Measurements from ENCODE around the gene CIT.

Gene CIT

DNA sequence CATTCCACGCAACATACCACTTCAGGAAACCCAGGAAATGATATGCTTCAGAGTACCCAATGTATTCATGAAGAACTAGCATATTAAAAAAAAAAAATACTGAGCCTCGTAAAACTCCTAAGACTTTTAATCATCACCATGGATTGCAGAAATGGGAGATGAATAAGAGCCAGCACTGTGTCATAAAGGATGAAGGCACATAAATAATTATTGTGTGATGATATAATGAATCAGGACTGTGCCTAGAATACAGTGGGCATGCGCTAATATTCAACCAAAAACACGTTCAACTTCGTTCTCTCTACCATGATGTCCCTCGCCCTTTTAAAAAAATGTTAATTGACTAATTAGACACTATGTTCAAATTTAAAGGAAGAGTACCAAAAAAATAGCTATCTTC lies 68.7 kb downstream of the CIT start:
- DNase-seq (ENCODE audit: low read depth), result peak; percentile 47
- H3K4me3 ChIP-seq (ENCODE audit: low read length), result peak overlapping the region; percentile 3; the same call in 1 of the 2 replicates
- TF ChIP-seq, protein P1, sequence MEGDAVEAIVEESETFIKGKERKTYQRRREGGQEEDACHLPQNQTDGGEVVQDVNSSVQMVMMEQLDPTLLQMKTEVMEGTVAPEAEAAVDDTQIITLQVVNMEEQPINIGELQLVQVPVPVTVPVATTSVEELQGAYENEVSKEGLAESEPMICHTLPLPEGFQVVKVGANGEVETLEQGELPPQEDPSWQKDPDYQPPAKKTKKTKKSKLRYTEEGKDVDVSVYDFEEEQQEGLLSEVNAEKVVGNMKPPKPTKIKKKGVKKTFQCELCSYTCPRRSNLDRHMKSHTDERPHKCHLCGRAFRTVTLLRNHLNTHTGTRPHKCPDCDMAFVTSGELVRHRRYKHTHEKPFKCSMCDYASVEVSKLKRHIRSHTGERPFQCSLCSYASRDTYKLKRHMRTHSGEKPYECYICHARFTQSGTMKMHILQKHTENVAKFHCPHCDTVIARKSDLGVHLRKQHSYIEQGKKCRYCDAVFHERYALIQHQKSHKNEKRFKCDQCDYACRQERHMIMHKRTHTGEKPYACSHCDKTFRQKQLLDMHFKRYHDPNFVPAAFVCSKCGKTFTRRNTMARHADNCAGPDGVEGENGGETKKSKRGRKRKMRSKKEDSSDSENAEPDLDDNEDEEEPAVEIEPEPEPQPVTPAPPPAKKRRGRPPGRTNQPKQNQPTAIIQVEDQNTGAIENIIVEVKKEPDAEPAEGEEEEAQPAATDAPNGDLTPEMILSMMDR (conservative IDR thresholded peaks at IDR 0.05; ENCODE audit: low read length), result no peak

DNA sequence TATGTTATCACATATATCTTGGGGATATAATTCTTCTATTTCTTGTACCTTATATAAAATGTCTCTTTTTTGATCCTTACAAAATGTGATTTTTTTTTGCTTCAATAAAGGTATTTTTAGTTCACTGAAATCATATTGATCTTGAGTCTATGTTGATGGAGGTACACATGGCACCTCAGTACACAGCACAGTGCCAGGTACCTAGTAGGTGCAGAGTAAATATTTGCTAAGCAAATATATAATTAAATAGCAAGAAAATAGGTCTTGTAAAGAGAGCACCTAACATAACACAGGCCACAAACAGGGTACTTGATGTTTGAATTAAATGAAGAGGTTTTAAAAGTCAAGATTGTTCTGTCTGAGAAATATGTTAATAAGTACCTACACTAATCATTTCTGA lies 69.7 kb downstream of the CIT start:
- TF ChIP-seq, protein P1 (conservative IDR thresholded peaks at IDR 0.05; ENCODE audit: low read length), result no peak
- H3K4me3 ChIP-seq (ENCODE audit: low read length), result no peak overlapping the region
- DNase-seq (ENCODE audit: low read depth), result no peak

DNA sequence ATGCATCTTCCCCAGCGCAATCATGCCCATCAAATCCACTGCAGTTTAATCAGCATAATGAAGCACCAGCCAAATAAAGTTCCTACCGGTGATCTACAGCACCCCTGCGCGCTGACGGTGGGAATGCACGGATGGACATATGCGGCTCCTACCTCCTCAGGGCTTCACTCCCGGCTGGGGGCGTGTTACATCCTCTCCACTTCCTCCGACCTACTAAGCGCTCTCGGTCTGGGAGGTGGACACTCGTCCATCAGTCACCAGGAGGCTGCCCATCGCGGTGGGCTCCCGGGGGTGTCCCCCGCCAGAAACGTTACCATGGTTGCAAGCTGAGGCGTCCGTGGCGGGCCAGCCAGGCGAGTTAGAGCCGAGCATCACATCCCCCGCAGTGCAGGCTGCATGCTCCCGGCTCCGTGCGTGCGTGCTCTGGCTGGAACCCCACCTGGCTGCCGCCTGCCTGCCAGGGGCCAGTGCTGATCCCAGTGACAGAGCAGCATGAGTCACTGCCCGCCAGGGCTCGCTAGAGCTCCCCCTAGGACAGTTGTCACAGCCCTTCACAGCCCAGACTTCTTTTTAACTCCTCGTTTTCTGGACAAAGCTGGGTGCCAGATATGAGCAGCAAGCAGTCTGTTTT lies 73.0 kb downstream of the CIT start:
- TF ChIP-seq, protein P1 (conservative IDR thresholded peaks at IDR 0.05; ENCODE audit: low read length), result peak; percentile 54
- DNase-seq (ENCODE audit: low read depth), result peak; percentile 72
- H3K4me3 ChIP-seq (ENCODE audit: low read length), result peak overlapping the region; percentile 79

DNA sequence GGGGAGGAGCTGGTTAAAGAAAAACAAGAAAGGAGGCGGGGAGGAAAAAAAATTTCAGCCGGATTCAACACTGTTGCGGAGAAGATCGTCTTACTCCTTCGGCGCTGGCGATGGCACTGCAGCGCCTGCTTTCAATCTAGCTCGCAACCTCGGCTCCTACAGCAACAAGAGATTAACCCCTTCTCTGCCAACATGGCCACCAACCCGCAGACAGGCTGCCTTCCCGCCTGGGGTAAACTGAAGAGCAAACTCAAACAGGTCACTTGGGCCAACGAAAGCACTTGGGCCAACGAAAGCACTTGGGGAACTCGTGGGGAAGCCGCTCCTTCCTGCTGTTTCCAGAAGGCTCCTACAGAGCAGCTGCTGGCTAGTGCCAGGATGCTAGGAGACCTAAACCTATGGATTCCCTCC lies 73.7 kb downstream of the CIT start:
- TF ChIP-seq, protein P1 (conservative IDR thresholded peaks at IDR 0.05; ENCODE audit: low read length), result peak; percentile 27
- peak overlapping the region; percentile 79 for H3K4me3 ChIP-seq (ENCODE audit: low read length)
- DNase-seq (ENCODE audit: low read depth), result peak; percentile 77

DNA sequence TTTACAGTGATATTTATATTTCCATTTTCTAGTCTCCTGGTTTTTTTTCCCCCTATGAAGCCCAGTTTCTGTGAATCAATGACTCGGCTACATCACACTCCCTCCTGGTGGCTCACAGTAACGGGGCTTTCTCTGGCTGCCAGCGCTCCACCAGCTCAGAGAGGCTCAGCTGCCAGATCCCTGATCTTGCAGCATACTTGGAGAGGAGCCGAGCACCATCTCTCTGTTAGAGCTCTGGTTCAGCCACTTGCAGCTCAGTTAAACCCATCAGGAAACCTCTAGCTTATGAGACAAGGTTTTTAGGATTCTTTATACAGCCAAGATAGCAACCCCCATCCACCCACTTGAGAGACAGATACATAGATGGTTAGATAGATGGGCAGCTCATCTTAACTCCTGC lies 74.6 kb downstream of the CIT start:
- TF ChIP-seq, protein P1 (conservative IDR thresholded peaks at IDR 0.05; ENCODE audit: low read length), result peak; percentile 48
- H3K4me3 ChIP-seq (ENCODE audit: low read length), result peak overlapping the region; percentile 79
- DNase-seq (ENCODE audit: low read depth), result peak; percentile 86

DNA sequence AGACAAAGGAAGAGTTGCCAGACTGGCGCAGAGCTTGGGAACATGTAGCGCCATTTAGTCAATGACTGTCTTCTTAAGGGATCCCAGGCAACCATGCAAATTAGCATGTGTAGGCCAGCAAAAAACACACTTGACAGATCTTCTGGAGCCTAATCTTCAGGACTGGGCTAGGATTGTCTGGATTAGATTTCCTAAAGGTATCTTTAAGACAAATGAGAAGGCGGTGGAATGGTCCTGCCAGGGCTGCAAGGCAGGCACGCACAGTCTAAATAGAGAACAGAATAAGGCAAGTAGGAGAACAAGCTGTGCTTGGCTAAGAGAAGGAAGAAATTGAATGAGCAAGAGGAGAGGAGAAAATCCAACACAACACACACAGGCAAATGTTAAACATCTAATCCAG lies 80.0 kb downstream of the CIT start:
- no peak overlapping the region for H3K4me3 ChIP-seq (ENCODE audit: low read length)
- TF ChIP-seq, protein P1 (conservative IDR thresholded peaks at IDR 0.05; ENCODE audit: low read length), result no peak
- no peak for DNase-seq (ENCODE audit: low read depth)

DNA sequence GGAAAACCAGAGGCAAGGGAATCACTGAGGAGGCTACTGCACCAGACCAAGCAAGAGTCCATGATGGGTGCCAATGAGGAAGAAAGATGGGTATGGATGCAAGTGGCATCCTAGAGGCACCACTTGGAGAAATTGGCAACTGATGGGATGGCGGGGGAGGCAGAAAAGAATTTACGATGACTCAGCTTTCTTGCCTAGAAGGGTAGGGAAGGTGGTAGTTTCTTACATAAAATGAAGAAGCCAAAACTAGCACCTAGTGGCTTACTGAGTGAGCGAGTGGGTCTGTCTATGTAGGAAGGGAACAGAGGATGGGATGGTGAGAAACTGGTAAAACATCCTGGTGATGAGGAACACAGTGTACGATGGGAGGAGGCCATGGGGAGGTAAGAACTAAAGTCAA lies 80.8 kb downstream of the CIT start:
- TF ChIP-seq, protein P1 (conservative IDR thresholded peaks at IDR 0.05; ENCODE audit: low read length), result no peak
- DNase-seq (ENCODE audit: low read depth), result no peak
- no peak overlapping the region for H3K4me3 ChIP-seq (ENCODE audit: low read length)

Data from AG10803 (cell line).